ENCODE measurements around the gene DKKL1. TPM values are rescaled to one million over a fixed set of nuclear protein-coding genes. Genes with fewer than 3 reads are reported as not detected.

Gene DKKL1
- polyA plus RNA-seq, 1 donor (not counting 4 experiments of a cell fraction or from before 2014, with no cell fraction given): not detected

- no peaks in the 10 kb centered on the region for H3K36me3 ChIP-seq (ENCODE audit: control insufficient read depth in 2 of 2, extremely low read depth in 1 of 2, insufficient read depth in 2 of 2, low read length in 2 of 2)
- H3K4me2 ChIP-seq (ENCODE audit: control insufficient read depth, extremely low read depth, insufficient read depth, low read depth, low read length): no peak overlapping the region
- no peak overlapping the region for H3K4me3 ChIP-seq (ENCODE audit: control insufficient read depth in 2 of 3, extremely low read depth in 1 of 3, insufficient read depth in 2 of 3, low read depth in 1 of 3, low read length in 3 of 3)
- H3K27ac ChIP-seq (ENCODE audit: control insufficient read depth, insufficient read depth, low read length): no peak overlapping the region
- TF ChIP-seq, protein P1, sequence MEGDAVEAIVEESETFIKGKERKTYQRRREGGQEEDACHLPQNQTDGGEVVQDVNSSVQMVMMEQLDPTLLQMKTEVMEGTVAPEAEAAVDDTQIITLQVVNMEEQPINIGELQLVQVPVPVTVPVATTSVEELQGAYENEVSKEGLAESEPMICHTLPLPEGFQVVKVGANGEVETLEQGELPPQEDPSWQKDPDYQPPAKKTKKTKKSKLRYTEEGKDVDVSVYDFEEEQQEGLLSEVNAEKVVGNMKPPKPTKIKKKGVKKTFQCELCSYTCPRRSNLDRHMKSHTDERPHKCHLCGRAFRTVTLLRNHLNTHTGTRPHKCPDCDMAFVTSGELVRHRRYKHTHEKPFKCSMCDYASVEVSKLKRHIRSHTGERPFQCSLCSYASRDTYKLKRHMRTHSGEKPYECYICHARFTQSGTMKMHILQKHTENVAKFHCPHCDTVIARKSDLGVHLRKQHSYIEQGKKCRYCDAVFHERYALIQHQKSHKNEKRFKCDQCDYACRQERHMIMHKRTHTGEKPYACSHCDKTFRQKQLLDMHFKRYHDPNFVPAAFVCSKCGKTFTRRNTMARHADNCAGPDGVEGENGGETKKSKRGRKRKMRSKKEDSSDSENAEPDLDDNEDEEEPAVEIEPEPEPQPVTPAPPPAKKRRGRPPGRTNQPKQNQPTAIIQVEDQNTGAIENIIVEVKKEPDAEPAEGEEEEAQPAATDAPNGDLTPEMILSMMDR (optimal IDR thresholded peaks at IDR 0.05 in 1 of 3, IDR thresholded peaks at IDR 0.05 in 1 of 3, conservative IDR thresholded peaks at IDR 0.05 in 1 of 3; ENCODE audit: extremely low read depth in 1 of 3, insufficient read depth in 2 of 3, low read length in 3 of 3): no peak
- no peak for TF ChIP-seq EZH2 (IDR thresholded peaks at IDR 0.05; ENCODE audit: low read length)
- FAIRE-seq: no peak
- no peaks in the 10 kb centered on the region for H3K79me2 ChIP-seq (ENCODE audit: control insufficient read depth, insufficient read depth, low read length)
- peaks cover 3% of the 10 kb centered on the region for H3K4me1 ChIP-seq (ENCODE audit: control insufficient read depth, extremely low read depth, insufficient read depth, low read length)
- no peaks in the 10 kb centered on the region for H3K9me3 ChIP-seq (ENCODE audit: control insufficient read depth, low read depth, low read length)
- DNase-seq (ENCODE audit: low read depth, low spot score): no peak
- dilution Hi-C loops (cut with MboI; ENCODE audit: extremely low pct_ligation_motif_present, low sequenced_read_pairs): no loop called here
- no peaks in the 10 kb centered on the region for H4K20me1 ChIP-seq (ENCODE audit: control insufficient read depth, extremely low read depth, insufficient read depth, low read length)
- no peak overlapping the region for H2AFZ ChIP-seq (ENCODE audit: control insufficient read depth, low read length)
- no peaks in the 10 kb centered on the region for H3K9me1 ChIP-seq (ENCODE audit: control insufficient read depth, extremely low read depth, insufficient read depth, low read length)
- H3K9ac ChIP-seq (ENCODE audit: control insufficient read depth, extremely low read depth, insufficient read depth, low read length): no peak overlapping the region
- H3K27me3 ChIP-seq (ENCODE audit: control insufficient read depth, extremely low read depth, insufficient read depth, low read length): peaks cover 17% of the 10 kb centered on the region
Measured at GRCh38 chr19:49393881-49394280, 30.2 kb downstream of the DKKL1 start.

DNA sequence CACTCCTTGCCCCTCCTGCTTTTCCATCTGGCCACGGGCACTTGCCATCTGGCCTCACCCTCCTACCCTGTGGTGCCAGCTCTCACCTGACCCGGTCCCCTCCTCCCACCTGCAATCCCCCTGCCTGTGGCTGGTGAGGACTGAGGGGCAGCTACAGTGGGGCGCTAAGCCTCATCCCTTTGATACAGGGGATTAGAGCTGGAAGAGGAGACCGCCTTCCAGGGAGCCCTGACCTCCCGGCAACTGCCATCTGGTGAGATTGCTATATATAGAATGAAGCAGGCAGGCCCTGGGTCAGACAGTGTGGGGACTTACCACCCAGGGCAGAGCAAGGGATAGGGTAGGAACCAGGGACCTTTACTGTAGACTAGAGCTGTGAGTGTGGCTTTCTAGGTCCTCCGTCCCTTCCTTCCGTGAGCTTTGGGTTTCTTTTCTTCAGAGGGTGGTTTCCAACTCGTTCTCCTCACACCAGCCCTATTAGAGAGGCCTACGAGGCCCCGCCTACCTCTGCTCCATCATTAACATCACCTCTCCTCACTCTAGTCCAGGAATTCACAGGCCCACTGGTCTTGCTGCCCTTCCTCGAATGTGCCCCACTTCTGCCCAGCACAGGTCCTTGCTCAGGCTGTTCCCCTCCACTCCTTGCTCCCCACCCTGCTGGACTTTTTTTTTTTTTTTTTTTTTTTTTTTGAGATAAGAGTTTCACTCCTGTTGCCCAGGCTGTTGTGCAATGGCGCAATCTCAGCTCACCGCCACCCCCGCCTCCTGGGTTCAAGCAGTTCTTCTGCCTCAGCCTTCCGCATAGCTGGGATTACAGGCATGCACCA is 32.1 kb downstream of the DKKL1 start:
- Histone ChIP-seq H3K27ac (ENCODE audit: control insufficient read depth, insufficient read depth, low read length) (no peak overlapping the region), H3K9me1 (ENCODE audit: control insufficient read depth, extremely low read depth, insufficient read depth, low read length) (no peaks in the 10 kb centered on the region), H3K27me3 (ENCODE audit: control insufficient read depth, extremely low read depth, insufficient read depth, low read length) (peaks cover 8% of the 10 kb centered on the region), H2AFZ (ENCODE audit: control insufficient read depth, low read length) (no peak overlapping the region), H3K4me1 (ENCODE audit: control insufficient read depth, extremely low read depth, insufficient read depth, low read length) (peaks cover 3% of the 10 kb centered on the region), H3K4me2 (ENCODE audit: control insufficient read depth, extremely low read depth, insufficient read depth, low read depth, low read length) (no peak overlapping the region), H4K20me1 (ENCODE audit: control insufficient read depth, extremely low read depth, insufficient read depth, low read length) (no peaks in the 10 kb centered on the region), H3K9me3 (ENCODE audit: control insufficient read depth, low read depth, low read length) (no peaks in the 10 kb centered on the region), H3K79me2 (ENCODE audit: control insufficient read depth, insufficient read depth, low read length) (no peaks in the 10 kb centered on the region), H3K9ac (ENCODE audit: control insufficient read depth, extremely low read depth, insufficient read depth, low read length) (no peak overlapping the region), H3K36me3 (ENCODE audit: control insufficient read depth in 2 of 2, extremely low read depth in 1 of 2, insufficient read depth in 2 of 2, low read length in 2 of 2) (no peaks in the 10 kb centered on the region), H3K4me3 (ENCODE audit: control insufficient read depth in 2 of 3, extremely low read depth in 1 of 3, insufficient read depth in 2 of 3, low read depth in 1 of 3, low read length in 3 of 3) (no peak overlapping the region)
- TF ChIP-seq EZH2 (IDR thresholded peaks at IDR 0.05; ENCODE audit: low read length): no peak
- TF ChIP-seq, protein P1 (optimal IDR thresholded peaks at IDR 0.05 in 1 of 3, IDR thresholded peaks at IDR 0.05 in 1 of 3, conservative IDR thresholded peaks at IDR 0.05 in 1 of 3; ENCODE audit: extremely low read depth in 1 of 3, insufficient read depth in 2 of 3, low read length in 3 of 3): no peak
- DNase-seq (ENCODE audit: low read depth, low spot score) (no peak), FAIRE-seq (no peak)
- dilution Hi-C loops (cut with MboI; ENCODE audit: extremely low pct_ligation_motif_present, low sequenced_read_pairs): no loop called here

Measured in keratinocyte (primary cell).